ENCODE measurements around the gene ADGRA1.

The ADGRA1 gene

DNA sequence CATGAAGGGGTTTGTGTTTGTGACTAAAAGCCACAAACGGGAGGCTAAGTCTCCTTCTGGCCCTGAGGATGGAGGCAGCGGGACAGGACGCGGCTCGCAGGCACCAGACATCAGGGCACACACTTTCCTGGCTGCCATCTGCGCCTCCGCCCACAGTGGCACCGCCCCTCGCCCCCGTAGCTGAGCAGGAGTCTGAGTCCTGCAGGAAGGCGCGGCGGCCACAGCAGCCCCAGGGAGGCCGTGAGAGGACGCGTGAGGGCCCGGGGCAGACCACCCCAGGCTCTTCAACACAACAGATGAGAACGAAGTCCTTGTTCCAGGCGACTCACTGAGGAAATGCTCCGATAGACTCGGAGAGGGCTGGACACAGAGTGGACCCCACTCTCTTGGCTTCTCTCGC is 6.6 kb downstream of the ADGRA1 start:
- H3K4me3 ChIP-seq (replicated peaks; ENCODE audit: low read depth, low read length) = no peak overlapping the region
- DNase-seq (ENCODE audit: low read depth) = no peak
- TF ChIP-seq, protein P1, sequence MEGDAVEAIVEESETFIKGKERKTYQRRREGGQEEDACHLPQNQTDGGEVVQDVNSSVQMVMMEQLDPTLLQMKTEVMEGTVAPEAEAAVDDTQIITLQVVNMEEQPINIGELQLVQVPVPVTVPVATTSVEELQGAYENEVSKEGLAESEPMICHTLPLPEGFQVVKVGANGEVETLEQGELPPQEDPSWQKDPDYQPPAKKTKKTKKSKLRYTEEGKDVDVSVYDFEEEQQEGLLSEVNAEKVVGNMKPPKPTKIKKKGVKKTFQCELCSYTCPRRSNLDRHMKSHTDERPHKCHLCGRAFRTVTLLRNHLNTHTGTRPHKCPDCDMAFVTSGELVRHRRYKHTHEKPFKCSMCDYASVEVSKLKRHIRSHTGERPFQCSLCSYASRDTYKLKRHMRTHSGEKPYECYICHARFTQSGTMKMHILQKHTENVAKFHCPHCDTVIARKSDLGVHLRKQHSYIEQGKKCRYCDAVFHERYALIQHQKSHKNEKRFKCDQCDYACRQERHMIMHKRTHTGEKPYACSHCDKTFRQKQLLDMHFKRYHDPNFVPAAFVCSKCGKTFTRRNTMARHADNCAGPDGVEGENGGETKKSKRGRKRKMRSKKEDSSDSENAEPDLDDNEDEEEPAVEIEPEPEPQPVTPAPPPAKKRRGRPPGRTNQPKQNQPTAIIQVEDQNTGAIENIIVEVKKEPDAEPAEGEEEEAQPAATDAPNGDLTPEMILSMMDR (IDR thresholded peaks at IDR 0.05; ENCODE audit: low read length, missing control alignments) = no peak

DNA sequence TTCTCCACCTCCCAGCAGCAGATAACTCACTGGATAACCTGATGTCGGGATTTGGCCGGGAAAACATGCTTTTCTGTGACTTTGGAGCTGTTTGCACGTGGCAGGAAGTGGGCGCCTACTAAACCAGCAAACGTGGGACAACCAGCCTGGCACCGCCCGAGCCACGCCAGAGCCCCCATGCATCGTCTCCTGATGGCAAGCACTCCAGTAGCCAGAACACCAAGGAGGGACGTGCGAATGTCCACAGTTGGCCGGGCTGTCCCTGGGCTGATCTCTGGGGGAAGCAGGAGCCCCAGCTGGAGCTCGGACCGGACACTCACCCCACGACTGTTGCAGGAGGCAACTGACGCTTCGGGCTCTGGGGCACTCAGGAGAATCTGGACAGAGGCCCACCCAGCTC is 7.1 kb downstream of the ADGRA1 start:
- TF ChIP-seq, protein P1 (IDR thresholded peaks at IDR 0.05; ENCODE audit: low read length, missing control alignments) = no peak
- no peak for DNase-seq (ENCODE audit: low read depth)
- no peak overlapping the region for H3K4me3 ChIP-seq (replicated peaks; ENCODE audit: low read depth, low read length)

DNA sequence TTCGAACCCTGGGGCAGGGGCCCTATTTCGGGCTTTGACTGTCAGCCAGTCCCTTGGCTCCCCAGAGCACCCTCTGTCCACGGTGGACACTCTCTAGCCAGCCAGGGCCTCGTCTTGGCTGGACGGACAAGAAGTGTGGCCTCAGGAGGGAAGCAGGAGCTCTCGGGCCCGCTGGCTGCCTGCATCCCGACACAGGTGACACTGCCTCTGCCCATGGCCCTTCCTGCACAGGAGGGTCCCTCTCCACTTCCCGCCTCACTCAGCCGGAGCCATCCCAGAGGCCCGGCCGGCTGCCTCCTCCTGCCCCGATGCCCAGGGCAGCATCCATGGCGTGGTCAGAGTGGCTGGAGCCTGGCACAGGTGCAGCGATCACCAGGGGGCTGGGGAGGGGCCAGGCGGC is 7.9 kb downstream of the ADGRA1 start:
- TF ChIP-seq, protein P1 (IDR thresholded peaks at IDR 0.05; ENCODE audit: low read length, missing control alignments) = no peak
- no peak for DNase-seq (ENCODE audit: low read depth)
- H3K4me3 ChIP-seq (replicated peaks; ENCODE audit: low read depth, low read length) = no peak overlapping the region

DNA sequence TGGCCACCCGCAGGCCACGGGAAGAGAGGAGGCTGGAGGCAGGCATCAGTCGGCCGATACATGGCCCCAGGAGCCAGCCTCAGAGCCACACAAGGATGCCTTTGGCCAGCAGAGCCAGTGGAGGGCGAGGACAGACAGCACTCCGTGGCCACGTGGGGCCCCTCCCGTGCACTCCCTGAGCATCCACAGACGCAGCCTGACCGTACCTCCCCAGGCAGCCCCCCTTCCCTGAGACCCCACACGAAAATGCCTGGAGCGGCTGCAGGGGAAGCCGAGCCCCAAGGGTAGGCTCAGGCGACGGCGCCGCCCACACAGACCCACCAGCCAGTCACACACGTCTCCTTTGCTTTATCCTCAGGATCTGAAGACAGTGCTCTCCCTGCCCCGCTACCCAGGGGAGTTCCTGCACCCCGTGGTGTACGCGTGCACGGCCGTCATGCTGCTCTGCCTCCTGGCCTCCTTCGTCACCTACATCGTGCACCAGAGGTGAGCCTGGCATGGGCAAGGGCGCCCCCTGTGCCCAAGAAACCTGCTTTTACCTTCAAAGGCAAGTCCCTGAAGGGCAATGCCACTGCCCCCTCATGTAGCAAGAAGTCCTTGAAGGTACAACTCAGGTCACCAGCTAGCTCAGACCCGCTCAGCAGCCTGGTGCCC is 9.0 kb downstream of the ADGRA1 start:
- no peak overlapping the region for H3K4me3 ChIP-seq (replicated peaks; ENCODE audit: low read depth, low read length)
- TF ChIP-seq, protein P1 (IDR thresholded peaks at IDR 0.05; ENCODE audit: low read length, missing control alignments) = no peak
- DNase-seq (ENCODE audit: low read depth) = no peak

DNA sequence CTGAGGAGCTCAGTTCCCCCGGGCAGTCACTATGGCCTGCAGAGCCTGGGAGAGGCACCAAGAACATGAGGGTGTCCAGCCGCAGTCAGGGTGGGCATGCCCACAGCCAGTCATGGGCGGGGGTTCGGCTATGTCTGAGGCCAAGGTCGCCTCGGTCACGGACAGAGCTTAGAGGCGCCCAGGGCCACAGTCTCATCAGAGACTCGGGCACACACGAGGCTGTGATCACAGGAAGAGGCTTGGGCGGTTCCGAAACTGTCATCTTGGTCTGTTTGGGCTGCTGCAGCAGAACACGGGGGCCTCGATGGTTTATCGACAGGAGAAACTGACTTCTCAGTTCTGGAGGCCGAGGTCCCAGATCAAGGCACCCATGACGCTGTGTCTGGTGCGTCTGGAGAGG is 9.7 kb downstream of the ADGRA1 start:
- TF ChIP-seq, protein P1 (IDR thresholded peaks at IDR 0.05; ENCODE audit: low read length, missing control alignments) = no peak
- no peak overlapping the region for H3K4me3 ChIP-seq (replicated peaks; ENCODE audit: low read depth, low read length)

DNA sequence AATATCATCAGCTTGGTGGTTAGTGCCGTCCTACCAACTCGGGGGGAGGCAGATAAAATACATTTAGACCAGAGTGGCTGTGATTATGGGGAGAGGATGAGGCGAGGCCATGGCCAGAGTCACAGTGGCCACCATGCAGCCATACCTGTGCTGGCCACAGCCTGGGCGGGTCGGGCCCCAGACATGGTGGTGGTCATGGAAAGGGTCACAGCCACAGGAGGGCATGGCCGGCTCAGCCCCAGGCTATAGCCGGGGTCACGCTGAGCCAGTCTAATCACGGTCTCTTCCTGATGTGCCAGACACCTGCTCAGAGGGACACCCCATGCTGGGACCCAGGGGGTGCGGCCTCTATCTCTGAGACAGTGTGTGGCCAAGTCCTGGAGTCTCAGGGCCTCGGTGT is 10.2 kb downstream of the ADGRA1 start:
- TF ChIP-seq, protein P1 (IDR thresholded peaks at IDR 0.05; ENCODE audit: low read length, missing control alignments) = no peak
- no peak for DNase-seq (ENCODE audit: low read depth)
- no peak overlapping the region for H3K4me3 ChIP-seq (replicated peaks; ENCODE audit: low read depth, low read length)

More for the DNA sequence above, 9.7 kb downstream of the ADGRA1 start:
- DNase-seq (ENCODE audit: low read depth) = no peak

All from fibroblast of pulmonary artery (primary cell).